Measurements from ENCODE around the gene SPG11.
"Not testable (repeated sequence)": the region's sequence is repeated elsewhere in the genome, so short reads cannot be mapped to it uniquely, and the experiment has no call there.

Gene SPG11

DNA sequence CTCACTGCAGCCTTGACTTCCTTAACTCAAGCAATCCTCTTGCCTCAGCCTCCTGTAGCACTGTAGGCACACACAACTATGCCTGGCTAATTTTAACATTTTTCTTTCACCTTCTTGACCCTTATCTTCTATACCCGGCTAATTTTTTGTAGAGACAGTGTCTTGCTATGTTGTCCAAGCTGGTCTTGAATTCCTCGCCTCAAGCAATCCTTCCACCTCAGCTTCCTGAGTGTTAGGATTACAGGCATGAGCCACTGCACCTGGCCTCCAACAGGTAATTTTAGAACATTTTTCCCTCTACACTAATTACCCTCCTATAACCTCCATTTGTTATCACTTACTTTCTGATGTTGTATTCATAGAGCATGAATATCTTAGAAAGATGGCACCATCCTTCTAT, 60.3 kb downstream of the SPG11 start:
- no peak for DNase-seq

DNA sequence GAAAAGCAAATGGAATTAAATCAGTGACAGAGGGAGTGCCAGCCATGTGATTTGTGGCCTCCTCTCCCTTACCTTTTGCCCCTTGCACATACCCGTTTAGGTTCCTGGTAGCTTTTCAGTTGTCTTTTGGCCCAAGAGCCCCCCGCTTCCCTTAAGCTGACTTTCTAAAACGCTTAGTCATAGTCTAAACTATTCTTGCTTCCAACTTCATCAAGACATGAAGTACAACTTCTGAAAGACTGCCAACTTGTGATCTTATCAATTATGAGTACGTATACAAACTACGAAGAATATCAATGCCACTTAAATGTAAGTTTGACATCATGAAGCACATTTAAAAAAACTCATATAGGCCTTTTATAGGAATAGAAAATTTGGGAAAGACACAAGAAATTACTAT, 64.6 kb downstream of the SPG11 start:
- DNase-seq, result no peak

DNA sequence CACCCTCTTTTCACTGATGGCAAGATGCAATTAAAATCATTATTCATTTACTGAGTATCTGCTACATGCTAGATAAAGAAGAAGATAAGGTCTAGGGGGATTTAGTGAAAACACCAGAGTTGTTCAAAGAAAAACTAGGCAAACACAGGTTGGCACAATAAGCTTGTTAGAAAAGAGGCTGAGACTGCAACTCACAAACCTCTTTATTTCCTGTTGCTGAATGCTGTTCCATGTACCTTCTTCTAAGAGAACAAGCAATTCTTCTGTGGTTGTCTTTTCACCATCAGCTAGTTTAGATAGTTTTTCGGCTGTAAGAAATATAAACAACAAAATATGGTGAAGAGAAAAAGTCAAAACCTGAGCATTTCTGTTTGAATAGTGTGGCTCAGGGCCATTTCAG, 65.4 kb downstream of the SPG11 start:
- no peak for DNase-seq

DNA sequence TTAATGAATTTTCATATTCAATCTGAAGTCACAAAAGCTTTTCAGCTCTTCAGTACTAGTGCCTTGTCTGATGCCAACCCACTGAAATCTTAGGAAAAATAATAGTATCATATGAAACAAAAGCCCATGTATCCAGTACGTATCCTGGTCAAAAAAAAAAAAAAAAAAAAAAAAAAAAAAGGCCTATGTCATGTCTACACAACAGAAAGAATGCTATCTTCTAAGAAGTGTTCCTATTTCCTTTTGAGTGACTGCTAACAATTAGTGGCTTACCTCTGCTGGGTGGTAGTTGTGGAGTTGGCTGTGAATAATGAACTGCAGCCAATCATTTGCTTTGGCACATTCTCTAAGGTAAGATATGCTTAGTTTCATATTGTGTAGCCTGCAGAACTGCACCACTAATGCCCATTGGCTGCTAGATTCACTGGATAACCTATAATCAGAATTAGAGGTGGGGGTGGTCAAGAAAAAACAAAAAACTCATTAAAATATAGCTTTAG, 66.9 kb downstream of the SPG11 start:
- no peak for DNase-seq

DNA sequence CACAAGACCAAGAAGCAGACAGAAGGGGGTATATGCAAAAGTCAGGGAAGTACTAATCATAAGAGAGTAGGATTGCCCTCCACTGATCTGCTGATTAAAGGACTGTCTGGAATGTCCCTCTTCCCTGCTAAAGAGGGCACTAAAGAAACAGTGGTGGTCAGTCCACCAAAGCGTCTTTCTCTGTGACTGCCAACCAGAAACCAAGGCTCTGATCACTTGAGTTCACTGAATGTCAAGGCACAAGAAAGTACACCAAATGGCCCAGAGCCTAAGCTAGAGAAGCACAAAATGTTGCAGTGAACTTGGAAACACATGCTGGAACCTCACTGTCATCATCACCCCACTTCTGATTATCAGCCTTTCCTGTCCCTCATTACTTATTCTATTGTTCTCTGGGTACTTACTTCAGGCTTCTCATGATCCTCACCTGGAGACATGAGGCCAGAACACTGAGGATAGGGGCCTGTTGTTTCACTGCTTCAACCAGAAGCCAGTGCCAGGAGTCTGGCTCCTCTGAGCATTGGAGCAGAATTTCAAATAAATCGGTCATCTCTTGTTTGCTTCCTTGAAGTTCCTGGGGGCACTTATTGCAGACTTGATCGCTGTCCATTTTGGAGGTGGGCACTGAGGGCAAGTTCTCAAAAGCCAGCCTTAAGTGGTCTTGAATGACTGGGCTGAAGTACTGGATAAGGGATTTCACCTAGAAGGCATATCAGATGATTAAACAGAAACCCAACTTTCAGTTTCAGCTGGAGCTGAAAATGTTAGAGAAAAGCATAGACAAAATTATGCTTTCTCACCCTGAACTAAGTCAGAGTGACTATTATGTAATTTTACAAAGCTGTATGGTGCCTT, 67.6 kb downstream of the SPG11 start:
- DNase-seq, result no peak

DNA sequence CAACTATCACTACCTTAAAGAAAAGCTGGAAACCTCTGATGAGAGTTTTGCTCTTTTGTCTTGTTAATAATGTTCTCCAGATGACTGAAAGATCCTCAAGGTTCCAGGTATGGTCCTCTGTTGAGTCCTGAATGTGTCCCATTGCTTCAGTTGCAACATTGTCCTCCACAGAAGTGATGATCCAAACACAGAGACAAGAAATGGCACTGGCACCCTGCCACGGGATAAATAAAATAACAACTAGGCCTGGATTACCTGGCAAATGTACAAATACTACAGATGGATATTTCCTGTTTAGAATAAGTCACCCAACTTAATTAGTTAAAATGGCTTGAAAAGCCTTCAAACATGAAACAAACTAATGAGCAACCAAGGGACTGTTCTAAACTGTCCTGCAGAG, 68.2 kb downstream of the SPG11 start:
- DNase-seq, result no peak

DNA sequence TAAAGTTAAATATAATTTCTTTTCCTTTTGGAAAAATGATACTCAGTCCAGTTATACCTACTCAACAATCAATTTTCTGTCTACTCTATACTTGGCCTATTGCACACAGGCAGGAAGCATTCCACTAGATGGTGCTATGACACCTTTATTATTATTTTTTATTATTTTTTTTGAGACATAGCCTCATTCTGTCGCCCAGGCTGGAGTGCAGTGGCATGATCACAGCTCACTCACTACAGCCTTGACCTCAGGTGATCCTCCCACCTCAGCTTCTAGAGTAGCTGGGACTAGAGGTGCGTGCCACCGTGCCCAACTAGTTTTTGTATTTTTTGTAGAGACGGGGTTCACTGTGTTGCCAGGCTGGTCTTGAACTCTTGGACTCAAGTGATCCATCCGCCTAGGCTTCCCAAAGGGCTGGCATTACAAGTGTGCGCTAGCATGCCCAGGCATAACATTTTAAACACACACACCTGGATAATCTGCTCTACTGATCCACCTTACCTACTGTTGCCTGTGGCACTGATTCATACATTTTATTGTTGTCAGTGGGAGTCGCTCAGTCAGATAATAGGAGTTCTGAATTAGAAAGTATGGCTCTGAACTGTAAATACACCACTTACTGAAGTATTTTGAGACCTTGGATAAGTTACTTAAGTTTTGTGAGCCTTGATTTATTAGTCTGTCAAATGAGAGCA, 70.3 kb downstream of the SPG11 start:
- no peak for DNase-seq

DNA sequence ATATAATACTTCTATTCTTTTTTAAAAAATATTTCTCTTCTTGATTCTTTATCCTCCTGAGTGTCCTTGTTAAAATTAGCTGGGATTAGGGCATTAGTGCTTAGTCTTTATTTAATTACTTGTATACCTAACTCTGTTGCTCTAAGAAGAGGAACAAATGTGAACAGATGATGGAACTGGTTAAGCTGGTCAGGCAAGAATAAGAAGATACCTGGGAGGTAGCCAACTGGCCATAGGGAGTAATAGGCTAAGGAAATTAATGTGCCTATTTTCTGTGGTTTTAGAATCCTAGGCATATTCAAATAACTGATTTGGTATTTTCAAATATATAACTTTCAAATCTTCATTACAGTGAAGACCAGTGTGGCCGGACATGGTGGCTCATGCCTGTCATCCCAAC, 72.1 kb downstream of the SPG11 start:
- DNase-seq, result no peak

DNA sequence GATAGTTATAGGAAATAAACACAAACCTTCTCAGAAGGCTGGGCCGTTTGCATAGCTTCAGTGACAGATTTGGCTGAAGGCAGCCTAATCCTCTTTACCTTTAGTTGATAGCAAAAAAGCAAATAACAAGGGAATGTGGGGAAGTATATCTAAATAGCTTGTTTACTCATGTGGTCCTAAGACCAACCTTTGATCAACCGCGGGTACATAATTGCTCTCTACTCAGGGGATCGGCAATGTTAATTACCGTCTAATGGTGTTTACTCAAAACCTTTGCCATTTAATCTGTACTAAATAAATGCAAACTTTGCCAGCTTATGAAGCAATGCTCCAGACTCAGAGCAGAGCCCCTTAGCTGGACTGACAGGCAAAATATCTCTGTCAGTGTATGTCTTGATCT, 74.9 kb downstream of the SPG11 start:
- DNase-seq, result no peak

DNA sequence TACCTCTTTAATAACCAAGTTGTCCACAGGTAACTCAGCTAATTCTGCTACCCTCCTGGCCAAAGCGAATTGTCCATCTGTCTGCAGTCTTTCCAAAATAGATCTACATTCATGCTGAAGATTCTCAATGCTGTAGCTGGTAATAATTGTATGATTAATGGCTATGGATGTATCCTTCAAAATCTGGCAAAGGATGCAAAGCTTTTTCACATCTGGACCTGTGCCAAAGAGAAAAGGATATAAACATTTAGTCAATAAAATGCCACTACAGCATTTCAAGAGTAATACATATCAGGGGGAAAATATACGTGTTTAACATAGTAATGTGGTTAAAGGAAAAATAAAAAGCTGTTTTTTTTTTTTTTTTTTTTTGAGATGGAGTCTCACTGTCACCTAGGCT, 77.8 kb downstream of the SPG11 start:
- no peak for DNase-seq

DNA sequence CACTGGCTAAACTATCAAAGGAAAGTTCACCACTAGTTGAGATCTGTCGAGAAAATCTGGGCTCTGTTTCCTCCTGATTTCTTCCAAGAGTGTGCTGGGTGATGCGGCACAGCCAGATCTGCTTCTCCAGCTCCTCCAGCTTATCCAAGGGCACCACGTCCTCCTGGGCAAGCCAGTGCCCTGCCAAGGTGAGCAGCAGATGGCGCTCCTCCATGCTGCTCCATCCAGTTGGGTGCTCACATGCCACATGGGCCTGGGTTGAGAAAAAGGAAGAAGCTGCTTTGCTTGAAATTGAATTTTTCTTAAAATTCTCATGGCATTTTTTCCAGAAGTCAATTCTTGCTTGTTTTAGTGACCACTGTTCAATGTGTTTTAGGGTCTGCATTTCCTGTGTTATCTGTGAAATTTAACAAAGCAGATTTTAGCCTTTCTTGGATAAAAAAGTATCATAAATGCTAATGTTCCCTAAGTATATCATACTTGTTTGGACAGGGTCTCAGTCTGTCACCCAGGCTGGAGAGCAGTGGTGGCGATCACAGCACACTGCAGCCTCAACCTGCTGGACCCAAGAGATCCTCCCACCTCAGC, 79.2 kb downstream of the SPG11 start:
- peak in 1 of 2 experiments; percentile 6 for DNase-seq

DNA sequence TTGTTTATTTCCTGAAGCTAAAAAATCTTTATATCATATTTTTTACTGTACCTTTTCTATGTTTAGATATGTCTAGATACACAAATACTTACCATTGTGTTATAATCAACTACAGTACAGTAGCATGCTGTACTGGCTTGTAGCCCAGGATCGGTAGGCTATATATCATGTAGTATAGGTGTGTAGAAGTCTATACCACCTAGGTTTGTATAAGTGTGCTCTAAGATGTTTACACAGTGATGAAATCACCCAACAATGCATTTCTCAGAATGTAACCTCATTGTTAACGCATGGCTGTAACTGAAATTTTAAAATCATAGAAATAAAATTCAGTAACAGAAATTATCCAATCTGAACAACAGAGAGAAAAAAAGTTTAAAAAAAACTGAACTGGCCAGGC, 83.4 kb downstream of the SPG11 start:
- DNase-seq, result no peak

DNA sequence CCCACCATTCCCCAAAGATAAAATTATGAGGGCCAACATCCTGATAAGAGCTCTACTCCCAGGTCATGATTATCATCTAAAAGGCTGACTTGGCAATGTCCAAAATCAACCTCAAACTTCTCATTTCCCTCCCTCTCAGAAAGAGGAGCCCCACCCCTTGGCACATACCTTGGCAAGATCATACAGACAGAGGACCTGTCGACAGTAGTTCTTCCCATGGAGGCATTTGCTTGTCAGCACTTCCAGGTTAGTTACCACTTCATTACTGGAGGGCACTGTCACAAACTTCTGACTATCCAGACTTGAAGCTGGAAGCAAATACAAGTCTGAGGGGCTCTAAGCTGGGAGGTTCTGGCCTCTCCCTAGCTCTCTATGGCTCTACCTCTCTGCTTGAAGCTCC, 88.7 kb downstream of the SPG11 start:
- DNase-seq, result no peak

DNA sequence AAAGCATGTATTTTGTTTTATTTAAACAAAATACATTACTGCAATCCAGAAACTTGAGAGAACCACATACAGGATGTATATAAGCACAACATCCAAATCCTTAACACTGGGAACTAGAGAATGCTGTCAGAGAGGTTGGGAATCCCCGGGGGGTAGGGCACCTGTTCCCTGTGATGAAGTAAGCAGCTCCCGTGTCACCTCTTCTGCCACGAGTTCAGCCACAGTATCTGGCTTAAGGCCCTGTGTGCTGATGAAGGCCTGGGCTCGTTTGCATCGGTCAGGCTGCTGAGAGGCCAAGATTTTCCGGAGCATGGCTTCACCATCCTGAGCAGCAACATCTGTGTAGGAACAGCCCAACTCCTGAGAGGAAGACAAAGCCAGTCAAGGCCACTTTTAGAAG, 90.1 kb downstream of the SPG11 start:
- DNase-seq, result no peak

DNA sequence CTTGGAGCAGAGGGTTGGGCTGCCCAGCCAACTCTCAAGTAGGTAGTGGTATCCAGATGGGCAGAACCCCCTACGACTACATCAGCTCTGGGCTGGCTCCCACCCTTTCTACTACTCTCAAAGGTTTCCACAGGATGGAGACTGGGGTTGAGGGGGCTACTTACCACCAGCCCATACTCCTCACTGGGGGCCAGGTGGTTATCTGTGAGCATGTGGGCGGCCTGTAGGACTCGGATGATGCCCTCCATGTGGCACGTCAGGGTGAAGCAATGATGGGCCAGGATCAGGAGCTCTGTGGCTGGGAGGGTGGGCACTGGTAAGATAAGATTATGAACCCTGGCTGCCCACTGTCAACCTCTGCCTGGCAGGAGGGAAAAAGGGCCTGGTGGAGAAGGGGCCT, 93.1 kb downstream of the SPG11 start:
- DNase-seq, result no peak

DNA sequence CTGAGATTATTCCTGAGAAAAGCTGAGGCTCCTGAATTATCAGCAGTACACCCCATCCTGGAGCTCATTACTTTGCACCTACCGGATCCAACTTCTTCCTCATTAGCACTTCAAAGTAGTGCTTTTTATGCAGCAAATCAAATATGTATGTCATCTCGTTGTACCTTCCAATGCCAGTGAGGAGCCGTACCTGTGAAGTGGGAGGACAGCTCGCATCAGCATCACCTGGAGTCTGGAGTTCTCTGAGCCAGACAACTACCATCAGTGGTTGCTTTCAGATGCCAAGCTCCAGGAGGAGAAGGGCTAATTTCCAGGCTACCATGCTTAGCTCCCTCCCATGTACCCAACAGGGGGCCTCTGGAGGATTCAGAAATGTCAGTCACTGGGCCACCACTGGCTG, 94.1 kb downstream of the SPG11 start:
- DNase-seq, result no peak

DNA sequence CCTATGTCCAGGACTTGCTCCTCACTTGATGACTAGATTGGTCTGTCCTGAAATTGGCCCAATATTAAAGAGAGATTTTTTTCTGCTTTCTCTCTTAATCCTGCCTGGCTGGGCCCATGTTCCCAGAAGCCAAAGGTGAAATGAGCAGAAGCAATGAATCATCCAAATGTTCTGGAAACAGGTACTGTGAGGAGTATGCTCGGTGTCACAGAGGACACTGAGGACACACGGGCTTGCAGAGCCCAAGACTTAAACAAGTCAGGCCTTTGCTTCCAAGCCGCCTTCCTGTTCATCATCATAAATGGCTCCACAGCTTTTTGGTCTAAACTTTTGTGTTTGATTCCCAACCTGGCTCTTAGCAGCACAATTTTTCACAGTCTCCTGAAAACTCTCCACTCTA, 95.1 kb downstream of the SPG11 start:
- no peak for DNase-seq

DNA sequence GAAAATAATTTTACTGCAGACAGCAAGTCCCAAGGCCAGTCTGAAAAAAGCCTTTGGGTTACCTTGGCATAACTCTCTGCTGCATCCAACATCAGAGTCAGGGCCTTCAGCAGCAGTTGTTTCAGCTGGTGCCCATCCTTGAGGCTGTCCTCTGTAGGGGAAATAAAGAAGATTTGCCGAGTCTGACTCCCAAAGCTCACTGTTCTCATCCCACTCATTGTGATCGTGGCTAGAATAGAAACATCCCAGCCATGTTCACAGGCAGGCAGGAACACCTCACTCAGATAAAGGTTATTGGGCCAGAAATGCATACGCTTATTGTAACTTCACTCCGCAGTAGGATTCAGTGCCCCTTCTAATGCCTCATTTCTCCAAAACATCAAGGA, 97.3 kb downstream of the SPG11 start:
- no peak for DNase-seq

DNA sequence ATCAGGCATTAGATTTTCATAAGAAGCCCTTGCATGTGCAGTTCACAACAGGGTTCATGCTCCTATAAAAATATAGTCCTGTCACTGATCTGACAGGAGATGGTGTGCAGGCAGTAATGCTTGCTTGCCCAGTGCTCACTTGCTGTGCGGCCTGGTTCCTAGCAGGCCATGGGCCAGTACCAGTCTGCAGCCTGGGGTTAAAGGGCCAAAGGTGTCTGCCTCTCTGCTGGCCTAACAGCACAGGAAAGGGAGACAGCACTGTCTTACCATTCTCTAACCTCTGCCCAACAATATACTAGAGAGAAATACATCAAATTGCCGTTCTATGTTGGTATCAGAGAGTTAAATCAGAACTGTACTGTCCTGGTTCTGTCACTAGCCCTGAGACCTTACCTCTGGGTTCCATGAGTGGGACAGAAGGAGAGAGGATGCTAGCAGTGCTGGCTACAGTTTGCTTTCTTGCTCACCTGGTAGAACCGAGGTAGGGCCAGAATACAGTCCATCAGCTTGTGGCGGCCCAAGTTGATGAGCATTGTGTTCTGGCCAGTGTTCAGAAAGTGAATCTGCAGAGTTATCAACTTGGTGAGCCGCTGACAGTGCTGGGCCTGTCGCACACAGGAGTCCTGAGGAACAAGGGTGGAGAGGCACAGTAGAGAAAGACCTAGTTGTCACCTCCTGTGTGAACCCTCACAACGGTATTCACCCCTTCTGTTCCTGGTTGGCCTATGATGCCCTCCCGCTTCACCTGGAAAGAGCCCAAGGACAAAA, 97.9 kb downstream of the SPG11 start:
- DNase-seq, result no peak

DNA sequence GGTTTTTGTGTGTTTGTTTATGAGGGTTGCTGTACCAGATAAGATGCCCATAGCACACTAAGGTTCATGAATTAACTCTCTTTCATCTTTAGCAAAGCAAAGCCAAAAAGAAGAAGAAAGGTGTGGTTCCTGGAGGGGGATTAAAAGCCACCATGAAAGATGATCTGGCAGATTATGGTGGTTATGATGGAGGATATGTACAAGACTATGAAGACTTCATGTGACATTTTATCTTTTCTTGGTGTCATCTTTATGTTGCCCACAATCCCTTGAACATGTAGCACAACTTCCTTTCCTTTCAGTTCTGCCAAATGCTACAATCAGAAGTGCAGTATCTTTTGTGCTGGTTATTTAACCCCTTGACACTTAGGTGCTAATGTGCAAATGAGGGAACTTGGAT, 102.5 kb downstream of the SPG11 start:
- not testable (repeated sequence) for DNase-seq

DNA sequence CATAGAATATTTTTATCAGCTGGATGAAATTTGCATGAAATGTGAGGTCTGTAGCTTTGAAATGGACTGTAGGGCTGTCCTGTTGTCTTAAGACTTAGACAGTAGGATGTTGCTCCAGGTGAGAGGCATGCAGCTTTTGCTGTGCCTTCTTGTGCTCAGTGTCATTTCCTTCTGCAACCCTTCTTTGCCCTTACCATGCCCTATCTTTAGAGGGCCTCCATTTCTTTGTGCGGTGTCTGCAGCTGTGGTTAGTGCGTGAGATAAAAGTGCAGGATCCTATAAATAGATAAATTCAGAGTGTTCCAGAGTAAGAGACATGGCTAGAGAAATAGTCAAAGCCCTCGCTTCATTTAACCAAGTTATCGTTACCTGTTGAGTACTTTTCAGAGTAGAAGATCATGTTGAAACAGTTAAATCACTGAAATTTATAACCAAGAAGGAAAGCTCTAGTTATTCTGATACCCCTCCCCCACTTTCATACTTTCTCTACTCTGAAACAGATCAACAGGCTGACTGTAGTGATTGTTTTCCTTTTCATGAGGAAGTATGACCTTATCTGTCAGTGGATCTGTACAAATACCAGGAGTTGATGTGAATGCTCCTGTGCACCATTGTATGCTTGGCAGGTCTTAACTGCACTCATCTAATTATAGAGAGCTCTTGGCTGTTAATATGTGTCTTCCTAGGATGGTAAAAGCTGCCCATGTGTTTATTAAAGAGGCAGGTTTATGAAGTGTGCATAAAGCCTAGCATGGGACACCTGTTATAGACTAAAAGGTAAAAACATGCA, 108.3 kb downstream of the SPG11 start:
- no peak for DNase-seq

DNA sequence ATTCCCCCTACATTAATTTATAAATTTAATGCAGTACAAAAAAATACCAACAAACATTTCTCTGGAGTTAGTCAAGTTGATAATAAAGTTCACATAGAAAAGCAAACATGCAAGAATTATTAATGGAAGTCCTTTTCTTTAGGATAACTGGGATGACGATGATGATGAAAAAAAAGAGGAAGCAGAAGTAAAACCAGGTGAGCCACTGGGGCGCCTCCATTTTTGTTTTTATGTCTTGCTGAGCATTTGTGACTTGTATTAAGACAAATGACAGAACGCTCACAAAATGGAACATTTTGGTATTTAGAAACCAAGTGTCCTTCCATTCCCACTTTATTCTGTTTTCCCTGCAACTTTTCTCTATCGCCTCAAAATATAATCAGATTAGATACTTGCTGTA, 112.7 kb downstream of the SPG11 start:
- DNase-seq, result no peak

Measured in NCI-H1930 (cell line).